Hindlimb muscle (tissue), 1 donor: ENCODE data around the gene ST8SIA1. TPM values are rescaled to one million over a fixed set of nuclear protein-coding genes. Genes with fewer than 3 reads are reported as not detected.

ENCODE experiments used
- DNase-seq: peaks from one replicate; pipeline ENCODE4 v3.0.0-alpha.2; 2013
- polyA plus RNA-seq: library from polyadenylated mRNA; unstranded; fragments of 120-200 nt; gene quantifications from one replicate; pipeline ENCODE4 v1.2.1, GENCODE V29; 2013; ENCODE audit not compliant: insufficient read length

The ST8SIA1 gene
- polyA plus RNA-seq, 1 donor: 11.6 TPM

DNA sequence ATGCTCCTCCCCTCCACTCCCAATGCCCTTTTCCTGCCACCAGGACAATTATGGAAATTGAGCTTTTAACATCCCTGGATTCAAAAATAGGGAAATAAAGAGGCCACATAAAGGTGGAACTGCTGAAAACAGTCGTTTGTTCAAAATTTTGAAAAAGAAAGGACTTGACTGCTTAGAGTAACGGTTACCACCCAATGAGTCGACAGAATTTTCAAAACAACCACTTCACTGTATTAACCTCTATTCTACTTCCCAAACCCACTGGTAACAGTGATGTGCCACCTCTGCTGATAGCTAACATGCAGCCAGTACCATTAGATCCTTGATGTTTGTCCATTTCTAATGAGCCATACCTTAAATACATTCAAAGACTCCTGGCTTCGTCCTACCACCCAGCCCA lies 4.9 kb downstream of the ST8SIA1 start:
- DNase-seq: no peak

DNA sequence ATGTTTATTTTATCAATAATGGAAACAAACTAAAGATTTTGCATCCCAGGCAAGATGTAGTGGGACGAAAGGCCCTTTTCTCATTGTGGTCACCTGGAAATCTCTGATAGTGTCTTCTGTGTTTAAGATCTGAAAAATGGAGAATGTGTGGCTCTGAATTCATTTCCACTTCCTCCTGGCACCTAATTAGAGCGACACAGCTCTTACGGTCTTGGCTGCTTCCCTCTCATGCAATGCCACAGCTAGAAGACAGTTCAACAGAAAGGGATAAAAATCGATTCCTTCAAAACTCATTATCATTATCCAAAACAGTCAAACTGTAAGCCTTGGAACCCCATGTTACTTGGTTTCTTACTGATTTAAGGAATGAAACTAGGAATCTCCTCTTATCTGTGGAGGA lies 9.3 kb downstream of the ST8SIA1 start:
- DNase-seq: no peak

DNA sequence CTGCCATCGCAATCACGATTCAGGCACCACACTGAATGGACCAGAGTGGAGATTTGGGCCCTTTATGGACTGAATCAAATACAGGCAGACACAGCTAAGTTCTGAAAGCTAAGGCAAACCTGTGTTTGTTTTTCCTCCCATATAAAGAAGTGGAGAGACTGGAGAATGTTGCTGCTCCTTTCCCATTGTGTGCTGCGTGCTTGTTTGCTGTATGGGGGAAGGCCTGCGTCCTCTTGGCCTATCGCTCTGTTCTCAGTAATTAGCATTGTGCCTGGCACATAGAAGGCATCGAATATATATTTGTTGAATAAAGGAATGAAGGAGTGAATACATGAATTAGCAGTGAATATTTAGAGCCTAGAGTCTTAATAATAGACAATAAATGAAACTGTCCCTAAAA lies 12.4 kb downstream of the ST8SIA1 start:
- no peak for DNase-seq

DNA sequence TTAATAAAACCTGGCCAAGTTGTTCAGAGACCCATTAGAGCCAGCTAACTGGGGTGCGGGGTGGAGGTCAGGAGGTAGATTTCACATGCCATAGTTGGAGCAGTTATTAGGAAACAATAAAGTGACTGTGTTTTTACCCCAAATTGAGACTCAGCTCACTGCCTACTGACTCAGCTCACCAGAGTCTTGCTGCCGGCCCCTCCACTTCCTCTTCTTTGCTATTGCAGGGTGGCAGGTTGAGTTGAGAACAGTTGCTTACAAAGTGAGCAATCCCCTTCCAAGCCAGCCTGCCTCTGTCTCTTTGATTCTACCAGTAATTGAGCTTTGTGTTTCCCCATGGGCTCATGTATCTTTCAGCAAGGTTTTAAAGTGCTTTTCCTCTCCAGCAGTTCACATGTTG lies 12.9 kb downstream of the ST8SIA1 start:
- no peak for DNase-seq

DNA sequence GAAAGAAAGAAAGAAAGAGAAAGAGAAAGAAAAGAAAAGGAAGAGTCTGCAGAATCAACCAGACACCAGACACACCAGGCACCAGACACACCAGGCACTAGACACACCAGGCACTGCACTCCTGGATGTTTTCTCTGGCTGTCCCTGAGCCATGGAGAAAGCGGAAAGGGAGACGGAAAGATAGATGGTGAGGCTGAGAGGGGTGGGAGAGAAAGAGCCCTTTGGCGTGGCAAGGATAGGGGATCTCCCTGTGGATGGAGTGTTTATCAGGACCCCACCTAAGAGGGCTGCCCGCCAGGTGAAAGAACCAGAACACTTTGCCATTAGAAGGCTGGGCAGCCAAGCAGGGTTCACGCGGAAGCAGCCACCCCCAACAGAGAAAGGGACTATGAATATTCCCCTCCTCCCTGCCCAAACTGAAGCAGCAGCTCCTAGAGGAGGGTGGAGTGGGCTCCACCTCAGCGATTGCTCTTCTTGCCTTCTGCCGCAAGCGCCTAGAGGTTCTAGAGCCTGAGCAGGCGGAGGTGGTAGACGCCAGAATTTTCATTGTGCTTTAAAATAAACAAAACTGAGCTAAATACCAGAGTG lies 13.4 kb downstream of the ST8SIA1 start:
- no peak for DNase-seq

DNA sequence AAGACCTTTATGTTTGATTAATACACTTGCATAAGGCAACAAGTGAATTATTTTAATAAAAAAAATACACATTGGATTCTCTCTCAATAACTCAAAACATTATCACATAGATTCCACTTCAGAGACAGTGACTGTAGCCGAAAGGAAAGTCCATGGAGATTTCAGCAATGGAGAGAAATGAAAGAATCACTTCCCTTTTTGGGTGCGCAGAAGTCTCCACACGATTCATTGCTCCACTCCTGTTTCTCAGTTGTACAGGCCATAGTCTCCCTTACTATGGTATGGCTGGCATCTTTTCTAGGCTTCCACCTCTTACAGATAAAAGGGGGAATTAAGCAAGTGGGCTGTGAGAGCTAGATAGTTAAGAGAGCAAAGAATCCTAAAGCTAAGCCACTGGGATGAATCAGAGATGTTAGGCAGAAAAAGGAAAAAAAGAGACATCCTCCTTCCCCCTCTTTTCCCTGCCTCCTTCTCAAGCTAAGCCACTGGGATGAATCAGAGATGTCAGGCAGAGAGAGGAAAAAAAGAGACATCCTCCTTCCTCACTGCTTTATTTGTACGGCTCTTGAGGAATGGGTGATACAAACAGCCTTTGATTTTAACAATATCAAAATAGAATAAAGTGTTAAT lies 16.3 kb downstream of the ST8SIA1 start:
- DNase-seq: no peak

DNA sequence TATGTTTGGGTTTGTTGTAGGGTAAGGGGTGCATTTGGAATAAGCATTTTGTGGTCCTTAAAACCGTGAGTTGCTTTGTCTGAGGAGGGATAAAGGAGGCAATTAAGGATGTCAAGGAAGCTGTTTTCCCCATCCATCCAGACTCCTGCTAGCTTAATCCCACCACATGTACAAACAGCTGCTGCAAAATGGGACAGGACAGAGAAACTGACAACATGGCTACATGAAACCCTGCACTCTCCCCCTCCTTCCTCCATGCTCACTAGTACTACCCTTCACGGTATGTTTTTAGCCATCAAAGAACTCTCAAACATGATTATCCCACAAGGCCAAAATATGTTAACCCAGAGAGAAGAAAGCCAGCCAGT lies 20.6 kb downstream of the ST8SIA1 start:
- DNase-seq: no peak

DNA sequence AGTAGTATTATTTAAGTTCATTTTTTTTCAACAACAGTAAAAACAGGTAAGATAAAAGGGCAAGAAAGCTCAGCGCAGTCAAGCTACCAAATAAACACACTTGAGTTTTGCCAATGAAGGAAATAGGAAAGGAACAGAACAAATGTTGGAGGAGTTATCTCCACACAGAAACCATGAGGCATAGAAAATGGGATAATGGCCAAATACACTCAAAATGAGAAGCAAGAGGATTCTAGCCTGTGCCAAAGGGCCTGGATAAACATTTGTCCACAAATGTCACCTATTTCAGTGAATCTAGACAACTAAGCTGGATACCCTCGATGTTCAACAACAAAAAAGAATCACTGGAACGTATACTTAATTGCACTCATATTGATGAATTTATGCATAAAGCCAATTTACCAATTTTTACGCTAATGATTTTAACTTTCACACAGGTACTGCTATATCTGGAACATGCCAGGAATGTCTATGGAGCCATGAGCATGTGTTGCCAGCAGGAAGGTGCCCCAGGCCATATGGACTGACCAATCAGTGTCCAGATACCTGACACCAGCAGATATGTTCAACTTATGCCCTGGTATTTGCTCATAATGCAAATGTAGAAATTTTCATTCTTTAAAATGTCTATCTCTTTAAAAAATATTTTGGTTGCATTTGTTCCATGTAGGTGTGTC lies 21.1 kb downstream of the ST8SIA1 start:
- DNase-seq: no peak

DNA sequence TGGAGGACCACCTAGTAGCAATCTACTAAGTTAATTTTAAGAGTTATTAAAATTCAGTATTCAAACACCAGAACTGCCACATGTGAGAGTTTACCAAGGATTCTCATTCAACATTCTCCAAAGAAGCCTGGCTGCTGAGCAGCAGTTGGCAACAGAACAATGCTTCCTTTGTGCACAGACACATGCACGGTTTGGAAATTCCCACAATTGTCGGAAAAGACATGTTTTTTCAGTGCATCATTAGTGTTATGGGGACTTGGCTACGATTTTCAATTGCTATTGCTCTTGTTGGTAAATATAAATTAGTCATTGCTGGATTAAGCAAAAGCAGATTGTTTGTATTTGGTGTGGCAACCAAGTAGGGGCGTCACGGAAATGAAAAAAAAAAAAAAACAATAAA lies 22.2 kb downstream of the ST8SIA1 start:
- DNase-seq: peak; percentile 82

DNA sequence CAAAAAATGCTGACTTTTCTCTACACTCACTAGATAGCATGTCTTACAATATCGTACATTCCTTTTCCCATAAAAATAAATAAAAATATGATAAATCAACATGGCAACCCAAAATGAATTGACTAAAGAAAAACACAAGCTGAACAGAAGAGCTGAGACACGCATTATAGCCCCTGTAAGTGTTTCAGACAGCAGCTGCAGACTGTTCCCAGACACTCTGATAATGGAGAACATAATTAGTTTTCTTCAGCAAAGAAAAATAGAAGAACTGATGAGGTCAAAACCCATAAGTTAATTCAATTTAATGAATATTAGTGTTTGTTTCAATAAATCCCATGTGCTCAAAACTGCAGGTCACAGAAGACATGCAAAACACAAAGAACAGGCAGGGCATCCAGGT lies 23.8 kb downstream of the ST8SIA1 start:
- DNase-seq: no peak

DNA sequence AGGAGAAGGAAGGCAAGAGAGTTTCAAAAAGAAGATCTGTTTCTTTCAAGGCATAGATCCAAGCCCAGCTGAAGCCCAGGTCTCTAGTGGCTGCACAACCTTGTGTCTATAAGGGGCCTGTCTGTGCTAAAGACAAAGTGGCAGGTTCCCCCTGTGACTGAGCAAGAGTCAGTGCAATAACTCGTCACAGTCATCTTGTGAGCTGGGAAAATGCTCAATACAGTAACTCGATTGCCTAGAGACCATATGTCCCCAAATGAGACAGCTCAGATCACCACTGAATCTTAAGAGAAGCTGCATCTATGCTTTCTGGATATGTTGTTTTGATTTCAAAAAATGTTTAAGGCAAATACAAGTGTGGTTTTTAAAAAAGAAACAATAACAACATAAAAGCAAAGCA lies 24.2 kb downstream of the ST8SIA1 start:
- no peak for DNase-seq

DNA sequence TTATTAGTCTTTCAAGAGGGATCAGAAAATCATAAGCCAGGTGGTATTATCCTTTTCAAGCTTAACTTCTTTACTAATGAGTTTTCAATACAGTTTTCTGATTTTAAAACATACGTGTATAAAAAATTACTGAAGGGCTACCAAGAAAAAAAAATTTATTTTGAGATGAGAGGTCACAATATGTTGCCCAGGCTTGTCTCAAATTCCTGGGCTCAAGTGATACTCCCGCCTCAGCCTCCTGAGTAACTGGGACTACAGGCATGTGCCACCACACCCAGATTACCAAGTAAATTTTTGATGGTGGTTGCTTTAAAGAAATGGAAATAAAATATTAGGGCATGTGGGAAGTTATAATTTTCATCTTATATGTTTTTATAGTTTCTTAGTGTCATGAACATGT lies 26.7 kb downstream of the ST8SIA1 start:
- no peak for DNase-seq

DNA sequence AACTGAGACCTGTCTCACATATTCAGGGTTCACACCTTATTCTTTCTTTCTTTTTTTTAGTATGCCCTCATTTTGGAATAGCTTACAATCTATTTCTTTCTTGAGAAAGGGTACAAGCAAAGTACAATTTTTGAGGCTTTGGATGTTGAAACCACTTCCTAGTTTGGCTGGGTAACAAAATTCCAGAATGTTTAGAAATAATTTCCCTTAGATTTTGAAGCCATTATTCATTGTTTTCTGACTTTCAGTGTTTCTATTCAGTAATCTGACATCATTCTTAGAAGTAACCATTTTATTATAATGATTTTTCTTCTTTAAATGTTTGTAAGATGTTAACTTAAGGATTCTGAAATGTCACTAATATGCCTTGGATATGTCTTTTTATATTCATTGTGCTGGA lies 28.2 kb downstream of the ST8SIA1 start:
- DNase-seq: no peak

DNA sequence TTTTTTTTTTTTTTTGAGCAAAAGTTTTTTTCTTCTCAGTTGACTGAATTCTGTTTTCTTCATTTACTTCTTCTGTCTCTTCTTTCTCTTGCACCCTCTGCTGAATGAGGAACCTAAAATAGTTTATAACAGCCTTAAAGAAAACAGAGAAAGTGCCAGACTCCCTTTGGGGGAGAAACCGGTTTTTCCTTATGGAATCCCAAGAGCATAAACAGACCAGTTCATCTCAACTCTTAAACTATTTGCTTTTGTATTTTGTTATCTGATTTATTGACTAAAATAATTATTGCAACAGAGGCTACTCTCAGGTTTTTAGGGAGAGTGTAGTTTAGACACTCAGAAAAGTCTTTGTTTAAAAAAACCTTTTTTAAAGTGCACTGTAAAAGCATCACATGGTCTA lies 30.2 kb downstream of the ST8SIA1 start:
- no peak for DNase-seq

DNA sequence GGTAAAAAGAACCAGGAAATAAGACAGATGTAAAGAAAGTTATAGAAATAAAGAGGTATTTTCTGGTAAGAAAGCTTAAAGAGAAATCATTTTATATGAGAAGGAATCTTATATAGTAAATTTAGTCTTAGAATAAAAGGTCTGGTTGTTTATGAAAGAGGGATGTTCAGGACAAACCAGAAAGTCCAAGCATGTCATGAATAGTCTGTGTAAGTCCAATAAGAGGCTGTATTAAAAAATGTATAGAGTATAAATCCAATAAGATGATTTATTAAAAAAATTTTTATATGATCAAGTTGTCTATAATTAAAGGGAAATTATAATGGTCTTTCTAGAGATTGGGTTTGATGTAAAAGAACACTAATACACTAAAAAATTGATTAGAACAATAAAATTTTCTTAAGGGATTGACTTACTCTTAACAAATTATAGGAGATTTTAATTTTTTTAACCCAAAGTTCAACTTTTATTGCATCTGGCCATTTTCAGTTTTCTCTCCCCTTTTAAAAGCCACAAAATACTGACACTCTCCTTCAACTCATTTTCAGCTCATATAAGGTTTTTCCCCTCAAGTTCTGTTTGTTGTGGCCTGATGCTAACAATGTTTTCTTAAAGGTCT lies 35.1 kb downstream of the ST8SIA1 start:
- DNase-seq: no peak

DNA sequence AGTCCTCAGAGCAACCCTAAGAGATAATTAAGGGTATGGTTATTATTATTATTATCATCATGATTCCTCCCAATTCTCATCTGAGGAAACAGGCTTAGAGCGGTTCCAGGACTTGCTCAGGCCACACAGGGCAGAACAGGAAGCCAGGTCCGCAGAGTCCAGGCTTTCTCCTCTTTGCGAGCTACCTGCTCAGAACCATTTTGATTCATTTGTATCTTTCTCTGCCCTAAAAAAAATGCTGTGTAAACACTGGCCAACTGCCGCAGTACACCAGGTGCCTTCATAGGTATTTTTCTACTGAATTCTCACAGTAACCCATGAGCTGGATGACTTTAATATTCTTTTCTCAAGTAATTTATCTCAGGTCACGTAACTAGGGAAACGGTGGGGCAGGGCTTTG lies 45.3 kb downstream of the ST8SIA1 start:
- DNase-seq: no peak

DNA sequence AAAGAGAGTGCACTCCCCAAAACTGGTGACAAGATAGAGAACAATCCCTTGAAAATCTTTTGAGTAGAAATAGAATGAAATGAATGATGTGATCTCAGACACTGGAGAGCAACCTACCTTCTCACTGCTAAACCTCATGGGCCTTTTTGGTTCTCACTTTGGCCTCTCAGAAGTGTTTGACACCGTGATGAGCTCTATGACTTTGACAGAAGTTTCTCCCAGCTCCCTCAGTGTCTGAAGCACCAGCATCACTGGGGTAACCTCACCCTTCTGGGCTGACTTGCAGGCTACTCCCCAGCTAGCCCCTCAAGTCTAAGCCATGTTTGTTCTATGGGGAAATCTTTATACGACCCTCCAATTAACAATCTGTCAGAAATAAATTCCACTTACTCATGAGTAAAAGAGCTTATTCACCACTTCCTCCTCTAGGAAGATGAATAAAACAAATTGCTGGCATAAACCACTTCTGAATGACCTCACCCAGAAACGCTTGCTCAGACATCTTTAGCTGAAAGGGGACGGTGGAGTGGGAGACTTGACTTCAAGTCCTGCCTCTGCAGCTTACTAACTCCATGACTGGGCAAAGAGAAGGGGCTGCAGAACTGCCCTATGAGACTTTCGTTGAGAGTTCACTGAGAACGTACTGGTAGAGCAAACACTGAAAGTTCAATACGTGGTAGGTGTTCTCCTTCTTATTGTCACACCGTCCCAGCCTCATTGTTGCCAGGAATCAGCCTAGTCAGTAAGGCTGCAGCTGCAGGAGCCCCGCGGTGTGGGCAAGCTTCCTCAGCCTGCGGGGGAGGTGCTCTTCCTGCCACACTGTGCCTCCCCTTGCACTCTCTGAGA lies 46.5 kb downstream of the ST8SIA1 start:
- DNase-seq: no peak

DNA sequence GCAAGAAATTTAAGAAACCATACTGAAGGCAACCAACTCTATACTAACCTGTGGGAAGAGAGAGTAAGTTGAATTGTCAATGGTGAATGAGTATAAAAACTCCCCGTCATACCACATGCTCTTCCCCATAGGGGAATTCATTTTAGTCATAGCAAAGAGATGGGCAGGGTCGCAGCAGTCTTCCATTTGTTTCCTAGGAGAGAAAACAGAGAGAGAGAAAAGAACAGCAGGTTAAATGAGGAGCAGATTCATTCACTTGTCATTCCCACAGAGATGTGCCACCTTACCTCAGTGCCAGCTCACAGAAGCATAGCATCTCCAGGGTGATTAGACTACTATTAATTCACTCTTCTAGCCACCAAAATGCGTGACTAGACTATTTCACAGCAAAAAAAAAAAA lies 47.4 kb downstream of the ST8SIA1 start:
- DNase-seq: no peak

DNA sequence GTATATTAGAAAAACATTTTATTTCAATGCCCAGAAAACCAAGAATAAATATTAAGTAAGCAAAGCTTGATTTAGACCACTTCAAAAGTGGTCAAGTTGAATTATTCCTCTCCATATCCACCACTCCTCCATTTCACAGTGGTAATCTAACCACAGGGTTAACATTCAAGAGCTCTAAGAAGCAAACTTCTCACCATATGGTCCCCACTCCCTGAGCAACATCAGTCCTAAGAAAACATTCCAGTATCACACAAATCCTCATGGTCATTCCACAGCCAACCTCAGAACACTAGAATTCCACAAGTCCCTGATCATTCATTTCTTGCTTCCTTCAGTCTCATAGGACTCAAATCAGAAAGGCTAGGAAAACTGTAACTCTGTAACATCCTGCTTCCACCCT lies 47.9 kb downstream of the ST8SIA1 start:
- DNase-seq: no peak

DNA sequence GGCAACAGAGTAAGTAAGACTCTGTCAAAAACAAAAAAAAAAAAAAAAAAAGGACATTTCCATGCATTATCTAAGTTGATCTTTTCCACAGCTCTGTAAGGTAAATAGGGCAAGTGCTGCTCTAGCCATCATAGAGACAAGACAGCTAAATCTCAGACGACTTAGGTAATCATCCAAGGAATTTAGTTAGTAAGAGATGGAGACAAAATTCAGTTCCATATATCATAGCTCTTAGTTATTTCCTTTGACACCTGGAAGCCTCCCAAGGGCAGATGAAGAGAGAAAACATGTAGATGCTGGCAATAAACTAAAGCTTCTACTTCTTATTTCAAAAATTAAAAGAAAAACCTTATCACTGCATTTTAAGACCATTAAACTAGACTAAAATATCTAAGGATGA lies 48.7 kb downstream of the ST8SIA1 start:
- no peak for DNase-seq

DNA sequence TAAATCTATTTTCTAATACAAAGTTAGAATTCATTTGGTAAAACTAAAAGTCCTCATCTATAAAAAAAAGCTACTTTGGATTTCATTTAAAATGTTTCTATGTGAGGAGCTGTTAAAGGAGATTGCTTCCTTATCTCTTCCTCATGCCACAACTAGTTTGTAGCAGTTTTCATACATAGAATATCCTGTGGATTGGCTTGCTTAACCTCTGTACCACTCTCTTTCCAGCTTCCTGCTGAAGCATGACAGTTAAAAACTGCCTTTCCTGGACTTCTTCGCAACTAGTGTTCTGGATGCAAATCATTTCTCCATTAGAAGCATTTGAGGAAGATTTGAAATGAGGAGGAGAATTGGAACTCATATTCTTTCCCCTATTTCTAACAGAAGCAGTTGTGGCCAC lies 49.6 kb downstream of the ST8SIA1 start:
- DNase-seq: no peak

DNA sequence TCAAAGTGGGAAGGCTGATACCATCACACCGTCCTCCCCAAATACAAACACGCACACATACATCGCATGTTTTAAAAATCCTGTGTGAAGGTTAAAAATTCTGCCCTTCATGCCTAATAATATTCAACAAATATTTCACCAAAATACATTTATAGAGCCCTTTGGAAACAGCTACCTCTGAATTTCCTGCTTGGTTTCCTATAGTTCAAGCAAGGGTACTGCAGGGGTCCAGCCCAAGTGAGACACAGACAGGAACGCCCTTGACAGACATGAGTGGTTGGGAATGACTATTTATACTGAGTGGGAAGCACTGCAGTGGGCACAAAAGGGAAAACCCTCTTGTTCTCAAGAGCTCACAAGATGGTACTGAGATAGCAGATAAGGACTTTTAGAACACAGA lies 51.0 kb downstream of the ST8SIA1 start:
- DNase-seq: no peak

DNA sequence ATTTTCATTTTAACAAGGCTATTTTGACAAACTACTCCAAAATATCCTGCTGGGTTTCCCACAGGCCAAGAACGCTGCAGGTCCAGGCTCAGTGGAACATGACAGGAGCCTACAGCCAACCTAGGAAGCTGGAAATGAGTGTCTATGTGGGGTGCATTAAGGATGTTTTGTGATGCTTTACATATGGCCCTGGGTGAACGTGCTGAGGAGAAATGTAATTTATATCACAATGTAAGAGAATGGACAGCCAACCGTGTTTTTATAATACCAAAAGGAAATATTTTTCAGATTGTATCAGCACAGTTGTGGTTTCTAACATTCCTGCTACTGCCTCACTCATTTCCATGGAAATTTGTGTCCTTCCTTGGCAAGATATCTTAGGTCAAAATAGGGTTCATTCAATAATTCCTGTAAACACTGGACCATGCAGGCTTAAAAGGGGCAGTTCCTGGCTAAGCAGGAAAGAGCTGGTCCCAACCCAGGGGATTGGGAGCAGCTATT lies 51.5 kb downstream of the ST8SIA1 start:
- peak; percentile 45 for DNase-seq
